Measurements from ENCODE around the gene PRPF40A. TPM values are rescaled to one million over a fixed set of nuclear protein-coding genes. Genes with fewer than 3 reads are reported as not detected.
"Not testable (repeated sequence)": the region's sequence is repeated elsewhere in the genome, so short reads cannot be mapped to it uniquely, and the experiment has no call there.

The PRPF40A gene
- polyA plus RNA-seq, 3 donors = 56.0 to 95.4 (median 66.6) TPM

- Mint-ChIP-seq H3K27me3 (ENCODE audit: low read depth in 3 of 3) (no peaks in the 10 kb centered on the region), H3K27ac (no peak overlapping the region), H3K36me3 (peaks cover 53 to 57% of the 10 kb centered on the region in 2 donors), H3K9me3 (peaks cover 0 to 2% (median 0%) of the 10 kb centered on the region in 7 donors), H3K4me3 (no peak overlapping the region), H3K4me1 (no peaks in the 10 kb centered on the region)
- intact Hi-C loops (cut with micrococcal nuclease) = no loop called here
- DNase-seq = no peak
- no peak overlapping the region for H3K27ac ChIP-seq (ENCODE audit: low read depth in 1 of 2, low read length in 2 of 2)
- no peaks in the 10 kb centered on the region for H4K20me1 ChIP-seq (ENCODE audit: insufficient read depth, low read length)
- TF ChIP-seq CTCF (IDR thresholded peaks at IDR 0.05) = no peak
- H3K79me2 ChIP-seq (ENCODE audit: insufficient read depth, low read length) = no peaks in the 10 kb centered on the region
- 100% methylated on average over 1 of the region's 6 CpGs for WGBS (ENCODE audit: insufficient coverage)
- no peak overlapping the region for H3K4me3 ChIP-seq (replicated peaks in 1 of 3; ENCODE audit: low read depth in 2 of 3, low read length in 3 of 3)
- H3K36me3 ChIP-seq (replicated peaks in 1 of 2; ENCODE audit: control insufficient read depth in 1 of 2, insufficient read depth in 2 of 2, low read length in 2 of 2) = peaks cover 36 to 83% of the 10 kb centered on the region in 2 donors
- H3K9ac ChIP-seq (ENCODE audit: insufficient read depth, low read length, poor library complexity, severe bottlenecking) = no peak overlapping the region
- no peaks in the 10 kb centered on the region for H3K9me3 ChIP-seq (replicated peaks in 1 of 2; ENCODE audit: control insufficient read depth in 1 of 2, insufficient read depth in 1 of 2, low read length in 2 of 2)
- H3K4me2 ChIP-seq (replicated peaks; ENCODE audit: extremely low read depth, low read length, poor library complexity, severe bottlenecking) = no peak overlapping the region
- H2AFZ ChIP-seq (ENCODE audit: insufficient read depth, low read depth, low read length, poor library complexity, severe bottlenecking) = no peak overlapping the region
- H3K27me3 ChIP-seq (ENCODE audit: control insufficient read depth in 2 of 2, insufficient read depth in 2 of 2, low read length in 2 of 2) = no peaks in the 10 kb centered on the region
- no peaks in the 10 kb centered on the region for H3K4me1 ChIP-seq (ENCODE audit: control insufficient read depth in 1 of 2, insufficient read depth in 2 of 2, low read length in 2 of 2)
These were observed 42.2 kb upstream of the PRPF40A start for GRCh38 chr2:152759290-152760072.

GRCh38 chr2:152755029-152755428 lies 37.8 kb upstream of the PRPF40A start:
- 100% methylated on average over 8 of the region's 13 CpGs for WGBS (ENCODE audit: insufficient coverage)

GRCh38 chr2:152747751-152748150 lies 30.5 kb upstream of the PRPF40A start:
- H3K36me3 Mint-ChIP-seq = peaks cover 53 to 56% of the 10 kb centered on the region in 2 donors
- H2AFZ ChIP-seq (ENCODE audit: insufficient read depth, low read depth, low read length, poor library complexity, severe bottlenecking); H3K4me2 ChIP-seq (replicated peaks; ENCODE audit: extremely low read depth, low read length, poor library complexity, severe bottlenecking); H3K4me3 Mint-ChIP-seq; H3K9me3 ChIP-seq (replicated peaks in 1 of 2; ENCODE audit: control insufficient read depth in 1 of 2, insufficient read depth in 1 of 2, low read length in 2 of 2); intact Hi-C loops (cut with micrococcal nuclease); H3K9ac ChIP-seq (ENCODE audit: insufficient read depth, low read length, poor library complexity, severe bottlenecking); H3K27ac ChIP-seq (ENCODE audit: low read depth in 1 of 2, low read length in 2 of 2); DNase-seq; H3K4me3 ChIP-seq (replicated peaks in 1 of 3; ENCODE audit: low read depth in 2 of 3, low read length in 3 of 3); H3K4me1 Mint-ChIP-seq; H3K27me3 ChIP-seq (ENCODE audit: control insufficient read depth in 2 of 2, insufficient read depth in 2 of 2, low read length in 2 of 2); H4K20me1 ChIP-seq (ENCODE audit: insufficient read depth, low read length); H3K27me3 Mint-ChIP-seq (ENCODE audit: low read depth in 3 of 3); H3K4me1 ChIP-seq (ENCODE audit: control insufficient read depth in 1 of 2, insufficient read depth in 2 of 2, low read length in 2 of 2); H3K9me3 Mint-ChIP-seq: not testable (repeated sequence)
- Histone ChIP-seq H3K79me2 (ENCODE audit: insufficient read depth, low read length) (peaks cover 15% of the 10 kb centered on the region), H3K36me3 (replicated peaks in 1 of 2; ENCODE audit: control insufficient read depth in 1 of 2, insufficient read depth in 2 of 2, low read length in 2 of 2) (peaks cover 26 to 82% of the 10 kb centered on the region in 2 donors)
- peak overlapping the region in 1 of 7 donors; percentile 55 for H3K27ac Mint-ChIP-seq
- 66% methylated on average over 2 of the region's 4 CpGs for WGBS (ENCODE audit: insufficient coverage)

More at GRCh38 chr2:152755029-152755428, 37.8 kb upstream of the PRPF40A start:
- Histone ChIP-seq H3K27me3 (ENCODE audit: control insufficient read depth in 2 of 2, insufficient read depth in 2 of 2, low read length in 2 of 2) (no peaks in the 10 kb centered on the region), H3K4me2 (replicated peaks; ENCODE audit: extremely low read depth, low read length, poor library complexity, severe bottlenecking) (no peak overlapping the region), H3K4me3 (replicated peaks in 1 of 3; ENCODE audit: low read depth in 2 of 3, low read length in 3 of 3) (no peak overlapping the region), H3K4me1 (ENCODE audit: control insufficient read depth in 1 of 2, insufficient read depth in 2 of 2, low read length in 2 of 2) (no peaks in the 10 kb centered on the region), H3K9me3 (replicated peaks in 1 of 2; ENCODE audit: control insufficient read depth in 1 of 2, insufficient read depth in 1 of 2, low read length in 2 of 2) (no peaks in the 10 kb centered on the region), H4K20me1 (ENCODE audit: insufficient read depth, low read length) (no peaks in the 10 kb centered on the region), H3K9ac (ENCODE audit: insufficient read depth, low read length, poor library complexity, severe bottlenecking) (no peak overlapping the region), H3K36me3 (replicated peaks in 1 of 2; ENCODE audit: control insufficient read depth in 1 of 2, insufficient read depth in 2 of 2, low read length in 2 of 2) (peaks cover 48 to 94% of the 10 kb centered on the region in 2 donors), H2AFZ (ENCODE audit: insufficient read depth, low read depth, low read length, poor library complexity, severe bottlenecking) (no peak overlapping the region), H3K79me2 (ENCODE audit: insufficient read depth, low read length) (peaks cover 3% of the 10 kb centered on the region), H3K27ac (ENCODE audit: low read depth in 1 of 2, low read length in 2 of 2) (no peak overlapping the region)
- TF ChIP-seq CTCF (IDR thresholded peaks at IDR 0.05) = no peak
- Mint-ChIP-seq H3K36me3 (peaks cover 61 to 72% of the 10 kb centered on the region in 2 donors), H3K4me1 (no peaks in the 10 kb centered on the region), H3K27ac (no peak overlapping the region), H3K27me3 (ENCODE audit: low read depth in 3 of 3) (no peaks in the 10 kb centered on the region), H3K9me3 (peaks cover 0 to 3% (median 0%) of the 10 kb centered on the region in 7 donors), H3K4me3 (no peak overlapping the region)
- intact Hi-C loops (cut with micrococcal nuclease) = no loop called here
- no peak for DNase-seq
